ENCODE measurements around the gene ZFPM1. TPM values are rescaled to one million over a fixed set of nuclear protein-coding genes. Genes with fewer than 3 reads are reported as not detected.

The ZFPM1 gene
- total RNA-seq, 1 experiment from 2014 or later, result 5.0 TPM

DNA sequence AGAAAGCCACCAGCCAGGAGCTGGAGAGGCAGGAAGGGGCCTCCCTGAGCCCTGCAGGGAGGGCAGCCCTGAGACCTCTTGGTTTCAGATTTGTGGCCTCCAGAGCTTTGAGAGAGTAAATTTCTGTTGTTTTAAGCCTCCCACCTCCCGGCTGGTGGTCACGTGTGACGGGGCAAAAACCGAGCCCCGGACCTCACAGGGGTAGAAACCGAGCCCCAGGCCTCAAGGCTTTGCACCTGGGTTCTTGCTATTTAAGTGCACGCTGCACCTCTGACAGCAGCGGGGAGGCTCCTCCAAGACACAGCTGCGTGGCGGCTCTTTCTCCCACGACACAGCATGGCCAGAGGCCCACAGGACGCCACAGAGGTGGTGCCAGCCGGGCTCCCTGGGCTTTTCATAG is 99.7 kb downstream of the ZFPM1 start:
- H3K27ac Mint-ChIP-seq (ENCODE audit: low read depth, unreplicated experiment), result no peak overlapping the region
- H3K4me1 Mint-ChIP-seq (ENCODE audit: insufficient read depth, unreplicated experiment), result no peaks in the 10 kb centered on the region
- BruUV-seq (replicated peaks), result no TSS peak
- intact Hi-C loops (cut with micrococcal nuclease), result no loop called here
- TF ChIP-seq, protein P1, sequence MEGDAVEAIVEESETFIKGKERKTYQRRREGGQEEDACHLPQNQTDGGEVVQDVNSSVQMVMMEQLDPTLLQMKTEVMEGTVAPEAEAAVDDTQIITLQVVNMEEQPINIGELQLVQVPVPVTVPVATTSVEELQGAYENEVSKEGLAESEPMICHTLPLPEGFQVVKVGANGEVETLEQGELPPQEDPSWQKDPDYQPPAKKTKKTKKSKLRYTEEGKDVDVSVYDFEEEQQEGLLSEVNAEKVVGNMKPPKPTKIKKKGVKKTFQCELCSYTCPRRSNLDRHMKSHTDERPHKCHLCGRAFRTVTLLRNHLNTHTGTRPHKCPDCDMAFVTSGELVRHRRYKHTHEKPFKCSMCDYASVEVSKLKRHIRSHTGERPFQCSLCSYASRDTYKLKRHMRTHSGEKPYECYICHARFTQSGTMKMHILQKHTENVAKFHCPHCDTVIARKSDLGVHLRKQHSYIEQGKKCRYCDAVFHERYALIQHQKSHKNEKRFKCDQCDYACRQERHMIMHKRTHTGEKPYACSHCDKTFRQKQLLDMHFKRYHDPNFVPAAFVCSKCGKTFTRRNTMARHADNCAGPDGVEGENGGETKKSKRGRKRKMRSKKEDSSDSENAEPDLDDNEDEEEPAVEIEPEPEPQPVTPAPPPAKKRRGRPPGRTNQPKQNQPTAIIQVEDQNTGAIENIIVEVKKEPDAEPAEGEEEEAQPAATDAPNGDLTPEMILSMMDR (IDR thresholded peaks at IDR 0.05; ENCODE audit: unreplicated experiment), result no peak
- no peak for DNase-seq (ENCODE audit: unreplicated experiment)
- peaks cover 23% of the 10 kb centered on the region for H3K27me3 Mint-ChIP-seq (ENCODE audit: insufficient read depth, unreplicated experiment)
- no peaks in the 10 kb centered on the region for H3K36me3 Mint-ChIP-seq (ENCODE audit: insufficient read depth, unreplicated experiment)
- POLR2A ChIA-PET, result interaction anchor here (0.5 kb wide), 1 partner anchor 129 kb away, joined by 3 read pairs; no protein-coding TSS in a partner anchor
- H3K9me3 Mint-ChIP-seq (ENCODE audit: unreplicated experiment), result no peaks in the 10 kb centered on the region
- CTCF ChIA-PET, result interaction anchor here (0.6 kb wide), 1 partner anchor 25 kb away, joined by 3 read pairs; no protein-coding TSS in a partner anchor
- H3K4me3 Mint-ChIP-seq (ENCODE audit: unreplicated experiment), result no peak overlapping the region

DNA sequence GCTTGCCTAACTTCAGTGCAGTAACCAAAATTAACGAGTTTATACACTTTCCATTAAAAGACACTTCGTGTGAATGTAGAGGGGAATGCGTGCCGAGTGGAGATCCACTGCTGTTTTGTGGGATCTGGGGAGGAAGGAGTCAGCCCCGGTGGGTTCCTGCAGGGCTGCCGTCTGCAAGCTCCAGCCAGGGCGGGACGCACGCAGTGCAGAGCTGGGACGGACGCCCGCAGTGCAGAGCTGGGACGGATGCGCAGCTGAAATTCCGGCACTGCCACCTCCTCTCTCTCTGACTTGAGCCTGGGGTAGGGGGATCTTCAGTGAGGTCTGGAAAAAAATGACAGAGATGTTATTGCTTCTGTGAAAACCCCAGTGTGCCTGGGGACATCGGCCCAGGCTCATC is 100.7 kb downstream of the ZFPM1 start:
- Mint-ChIP-seq H3K4me3 (ENCODE audit: unreplicated experiment) (no peak overlapping the region), H3K27ac (ENCODE audit: low read depth, unreplicated experiment) (no peak overlapping the region), H3K9me3 (ENCODE audit: unreplicated experiment) (no peaks in the 10 kb centered on the region), H3K36me3 (ENCODE audit: insufficient read depth, unreplicated experiment) (peaks cover 1% of the 10 kb centered on the region), H3K27me3 (ENCODE audit: insufficient read depth, unreplicated experiment) (peaks cover 23% of the 10 kb centered on the region), H3K4me1 (ENCODE audit: insufficient read depth, unreplicated experiment) (no peaks in the 10 kb centered on the region)
- CTCF ChIA-PET, result no interaction called here
- no TSS peak for BruUV-seq (replicated peaks)
- TF ChIP-seq, protein P1 (IDR thresholded peaks at IDR 0.05; ENCODE audit: unreplicated experiment), result no peak
- intact Hi-C loops (cut with micrococcal nuclease), result no loop called here
- POLR2A ChIA-PET, result no interaction called here
- no peak for DNase-seq (ENCODE audit: unreplicated experiment)

DNA sequence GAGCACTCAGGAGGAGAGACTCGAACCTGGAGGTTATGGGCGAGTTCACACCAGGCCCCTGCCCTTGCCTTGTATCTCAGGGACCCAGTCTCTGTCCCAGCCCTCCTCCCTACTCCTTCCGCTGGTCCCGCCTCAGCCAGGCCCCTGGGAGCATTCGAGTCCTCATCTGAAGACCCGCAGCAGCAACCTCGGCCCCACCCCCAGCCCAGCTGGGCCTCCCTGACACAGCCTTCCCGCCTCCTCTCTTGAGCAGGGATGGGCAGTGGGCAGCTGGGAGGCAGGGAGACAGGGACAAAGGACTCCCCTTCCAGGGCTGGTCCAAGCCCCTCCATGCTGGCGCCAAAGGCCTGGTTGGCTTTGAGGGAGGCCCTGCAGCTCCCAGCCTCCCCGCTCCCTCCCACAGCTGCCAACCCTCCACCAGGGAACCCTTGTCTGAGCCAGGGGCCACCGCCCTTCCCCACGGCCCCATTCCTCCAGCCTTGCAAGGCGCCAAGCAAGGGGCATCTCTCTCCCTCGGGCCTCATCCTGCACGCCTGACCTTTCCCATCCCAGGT is 101.7 kb downstream of the ZFPM1 start:
- POLR2A ChIA-PET, result no interaction called here
- no peak for DNase-seq (ENCODE audit: unreplicated experiment)
- Mint-ChIP-seq H3K27me3 (ENCODE audit: insufficient read depth, unreplicated experiment) (peaks cover 23% of the 10 kb centered on the region), H3K4me1 (ENCODE audit: insufficient read depth, unreplicated experiment) (no peaks in the 10 kb centered on the region), H3K27ac (ENCODE audit: low read depth, unreplicated experiment) (no peak overlapping the region), H3K4me3 (ENCODE audit: unreplicated experiment) (no peak overlapping the region), H3K36me3 (ENCODE audit: insufficient read depth, unreplicated experiment) (peaks cover 5% of the 10 kb centered on the region), H3K9me3 (ENCODE audit: unreplicated experiment) (no peaks in the 10 kb centered on the region)
- BruUV-seq (replicated peaks), result no TSS peak
- CTCF ChIA-PET, result interaction anchor here (1.2 kb wide), 1 partner anchor 111 kb away, joined by 3 read pairs; no protein-coding TSS in a partner anchor
- TF ChIP-seq, protein P1 (IDR thresholded peaks at IDR 0.05; ENCODE audit: unreplicated experiment), result no peak
- intact Hi-C loops (cut with micrococcal nuclease), result no loop called here

DNA sequence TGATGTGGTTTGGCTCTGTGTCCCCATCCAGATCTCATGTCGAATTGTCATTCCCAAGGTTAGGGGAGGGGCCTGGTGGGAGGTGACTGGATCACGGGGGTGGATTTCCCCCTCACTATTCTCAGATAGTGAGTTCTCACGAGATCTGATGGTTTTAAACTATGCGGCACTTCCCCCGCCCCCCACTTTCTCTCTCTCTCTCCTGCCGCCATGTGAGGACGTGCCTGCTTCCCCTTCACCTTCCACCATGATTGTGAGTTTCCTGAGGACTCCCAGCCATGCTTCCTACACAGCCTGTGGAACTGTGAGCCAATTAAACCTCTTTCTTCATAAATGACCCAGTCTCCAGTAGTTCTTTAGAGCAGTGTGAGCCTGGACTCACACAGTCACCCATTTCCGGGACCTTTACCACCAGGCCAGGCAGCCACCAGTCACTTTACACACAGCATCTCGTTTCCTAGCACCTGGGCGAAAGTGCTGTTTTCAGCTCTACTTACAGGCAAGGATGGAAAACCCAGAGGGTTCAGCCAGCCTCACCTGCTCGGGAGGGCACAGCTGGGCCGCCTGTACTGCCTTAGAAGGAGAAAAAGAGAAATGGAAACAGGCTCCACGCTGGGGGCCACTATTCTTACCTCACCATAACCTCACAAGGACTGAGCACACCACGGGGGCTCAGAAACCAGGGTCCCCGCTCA is 103.4 kb downstream of the ZFPM1 start:
- CTCF ChIA-PET, result no interaction called here
- intact Hi-C loops (cut with micrococcal nuclease), result no loop called here
- H3K36me3 Mint-ChIP-seq (ENCODE audit: insufficient read depth, unreplicated experiment), result peaks cover 5% of the 10 kb centered on the region
- no peak for DNase-seq (ENCODE audit: unreplicated experiment)
- peaks cover 23% of the 10 kb centered on the region for H3K27me3 Mint-ChIP-seq (ENCODE audit: insufficient read depth, unreplicated experiment)
- no peaks in the 10 kb centered on the region for H3K4me1 Mint-ChIP-seq (ENCODE audit: insufficient read depth, unreplicated experiment)
- BruUV-seq (replicated peaks), result no TSS peak
- H3K9me3 Mint-ChIP-seq (ENCODE audit: unreplicated experiment), result no peaks in the 10 kb centered on the region
- POLR2A ChIA-PET, result interaction anchor here (0.7 kb wide), 1 partner anchor 14 kb away, joined by 3 read pairs; the partner anchor contains the start of gene ZC3H18
- H3K27ac Mint-ChIP-seq (ENCODE audit: low read depth, unreplicated experiment), result no peak overlapping the region
- TF ChIP-seq, protein P1 (IDR thresholded peaks at IDR 0.05; ENCODE audit: unreplicated experiment), result no peak
- H3K4me3 Mint-ChIP-seq (ENCODE audit: unreplicated experiment), result no peak overlapping the region
